ENCODE results near the gene SETDB2. TPM values are rescaled to one million over a fixed set of nuclear protein-coding genes. Genes with fewer than 3 reads are reported as not detected.

The SETDB2 gene
- total and polyA plus RNA-seq, 4 experiments from 2014 or later = 11.0 to 28.2 (median 21.6) TPM

- Histone ChIP-seq H3K4me1 (ENCODE audit: insufficient read depth, low read length) (peaks cover 56% of the 10 kb centered on the region), H3K27me3 (ENCODE audit: insufficient read depth, low read length) (no peaks in the 10 kb centered on the region), H3K27ac (ENCODE audit: low read depth, low read length) (peak overlapping the region; percentile 79), H3K9me3 (ENCODE audit: control insufficient read depth in 1 of 2, low read length in 2 of 2) (no peaks in the 10 kb centered on the region), H3K36me3 (ENCODE audit: insufficient read depth, low read length) (no peaks in the 10 kb centered on the region), H3K4me3 (ENCODE audit: low read length in 2 of 2) (peak overlapping the region; percentile 72 to 88)
- intact Hi-C loops (cut with micrococcal nuclease) = loop anchor here (1.0 to 10.0 kb wide), 12 partner anchors 10 to 1410 kb away; partner anchors contain the start of genes CYSLTR2, FNDC3A, MED4 and NUDT15
- ChIA-PET POLR2A (ENCODE audit: partially characterized antibody) (interaction anchor here (0.7 to 5.2 kb wide), 40 partner anchors 9 to 1448 kb away, joined by 3 to 138 read pairs (median 6); partner anchors contain the start of genes CDADC1, EBPL, FNDC3A and KPNA3), CTCF (ENCODE audit: partially characterized antibody) (interaction anchor here (0.7 to 4.1 kb wide), 10 partner anchors 13 to 196 kb away, joined by 3 to 22 read pairs (median 4); partner anchors contain the start of gene PHF11)
- Mint-ChIP-seq H3K36me3 (peaks cover 4 to 6% of the 10 kb centered on the region in 2 donors), H3K4me1 (peaks cover 34 to 66% (median 48%) of the 10 kb centered on the region in 4 donors), H3K27ac (peak overlapping the region; percentile 93 to 99 (median 97)), H3K4me3 (peak overlapping the region; percentile 92 to 98 (median 96)), H3K27me3 (no peaks in the 10 kb centered on the region), H3K9me3 (no peaks in the 10 kb centered on the region)
- DNase-seq = peak; percentile 35 to 60 (median 46)
Observed at GRCh38 chr13:49444524-49445395, 686 bp downstream of the SETDB2 start.

DNA sequence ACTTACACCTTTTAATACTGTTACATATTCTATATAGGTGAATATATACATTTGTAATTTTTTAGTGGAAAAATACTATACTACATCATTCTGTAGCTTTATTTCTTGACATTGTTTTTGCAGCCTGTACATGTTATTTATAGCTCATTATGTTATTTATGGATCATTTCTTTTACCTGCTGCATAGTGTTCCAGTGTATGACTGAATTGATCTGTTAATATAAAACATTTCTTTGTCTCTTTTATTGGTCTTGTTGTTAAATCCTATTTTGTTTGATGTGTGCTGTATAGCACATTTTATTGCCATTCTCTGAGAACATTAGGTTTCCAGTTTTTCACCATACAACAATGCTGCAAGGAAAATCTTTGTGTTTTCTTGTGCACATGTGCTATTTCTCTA is 2.4 kb downstream of the SETDB2 start:
- H3K27ac ChIP-seq (ENCODE audit: low read depth, low read length) = no peak overlapping the region
- POLR2A ChIA-PET (ENCODE audit: partially characterized antibody) = interaction anchor here (2.1 to 5.2 kb wide), 6 partner anchors 47 to 490 kb away, joined by 5 to 138 read pairs (median 30); partner anchors contain the start of genes KPNA3, PHF11, RCBTB1 and SPRYD7

GRCh38 chr13:49448753-49449152 is 4.7 kb downstream of the SETDB2 start:
- H3K4me3 ChIP-seq (ENCODE audit: low read length in 2 of 2) = no peak overlapping the region

More for the DNA sequence above, 2.4 kb downstream of the SETDB2 start:
- no peaks in the 10 kb centered on the region for H3K36me3 ChIP-seq (ENCODE audit: insufficient read depth, low read length)
- intact Hi-C loops (cut with micrococcal nuclease) = loop anchor here (10.0 kb wide), 2 partner anchors 792 to 1412 kb away; partner anchors contain the start of genes CYSLTR2 and NUDT15
- H3K4me3 ChIP-seq (ENCODE audit: low read length in 2 of 2) = no peak overlapping the region
- no peaks in the 10 kb centered on the region for H3K27me3 Mint-ChIP-seq
- CTCF ChIA-PET (ENCODE audit: partially characterized antibody) = interaction anchor here (0.6 to 4.1 kb wide), 8 partner anchors 15 to 634 kb away, joined by 3 to 22 read pairs (median 3); partner anchors contain the start of gene PHF11
- no peaks in the 10 kb centered on the region for H3K9me3 Mint-ChIP-seq
- H3K4me1 ChIP-seq (ENCODE audit: insufficient read depth, low read length) = peaks cover 64% of the 10 kb centered on the region
- peaks cover 43 to 73% (median 55%) of the 10 kb centered on the region in 4 donors for H3K4me1 Mint-ChIP-seq
- H3K4me3 Mint-ChIP-seq = peak overlapping the region; percentile 69 to 88 (median 81)
- no peaks in the 10 kb centered on the region for H3K9me3 ChIP-seq (ENCODE audit: control insufficient read depth in 1 of 2, low read length in 2 of 2)
- H3K27ac Mint-ChIP-seq = peak overlapping the region; percentile 8 to 93 (median 92)
- no peaks in the 10 kb centered on the region for H3K27me3 ChIP-seq (ENCODE audit: insufficient read depth, low read length)
- no peak for DNase-seq
- peaks cover 4 to 6% of the 10 kb centered on the region in 2 donors for H3K36me3 Mint-ChIP-seq

DNA sequence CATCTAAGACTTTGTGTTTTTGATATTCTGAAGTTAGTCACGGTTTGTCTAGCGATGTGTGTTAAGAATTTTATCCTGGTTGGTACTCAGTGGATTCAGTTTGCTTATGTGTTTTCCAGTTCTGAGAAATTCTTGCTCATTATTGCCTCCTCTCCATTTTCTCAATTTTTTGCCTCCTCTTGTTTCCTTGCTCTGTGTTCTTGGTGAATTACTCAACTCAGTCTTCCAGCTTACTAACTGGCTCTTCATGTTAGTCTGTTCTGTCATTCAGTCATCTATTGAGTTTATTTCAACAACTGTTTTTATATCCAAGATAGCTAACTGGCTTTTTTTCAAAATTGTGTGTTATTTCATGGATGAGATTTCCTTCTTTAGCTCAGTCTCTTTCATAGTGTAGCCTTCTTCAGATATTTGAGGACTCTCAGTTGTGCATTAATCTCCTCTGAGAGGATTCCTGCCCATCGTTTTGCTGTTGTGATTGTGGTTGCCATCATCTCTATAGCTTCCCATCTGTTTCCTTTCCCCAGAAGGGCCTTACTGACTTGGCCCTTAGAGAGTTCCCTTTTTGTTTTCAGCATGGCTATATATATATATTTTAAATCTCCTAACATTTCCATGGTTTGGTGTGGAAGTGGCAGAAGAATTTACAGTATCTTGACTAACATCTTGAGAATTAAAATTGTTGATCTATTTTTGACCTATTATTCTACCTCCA is 6.2 kb downstream of the SETDB2 start:
- POLR2A ChIA-PET (ENCODE audit: partially characterized antibody) = no interaction called here
- H3K4me3 Mint-ChIP-seq = peak overlapping the region in 7 of 8 donors; percentile 2 to 66 (median 29)
- peaks cover 14 to 19% of the 10 kb centered on the region in 2 donors for H3K36me3 Mint-ChIP-seq
- CTCF ChIA-PET (ENCODE audit: partially characterized antibody) = no interaction called here
- no peak for DNase-seq
- no peaks in the 10 kb centered on the region for H3K9me3 Mint-ChIP-seq
- peaks cover 66% of the 10 kb centered on the region for H3K4me1 ChIP-seq (ENCODE audit: insufficient read depth, low read length)
- H3K27me3 ChIP-seq (ENCODE audit: insufficient read depth, low read length) = no peaks in the 10 kb centered on the region
- intact Hi-C loops (cut with micrococcal nuclease) = no loop called here
- peak overlapping the region in 6 of 7 donors; percentile 77 to 93 (median 87) for H3K27ac Mint-ChIP-seq
- peaks cover 4% of the 10 kb centered on the region for H3K36me3 ChIP-seq (ENCODE audit: insufficient read depth, low read length)
- H3K27me3 Mint-ChIP-seq = no peaks in the 10 kb centered on the region
- no peak overlapping the region for H3K27ac ChIP-seq (ENCODE audit: low read depth, low read length)
- H3K4me3 ChIP-seq (ENCODE audit: low read length in 2 of 2) = no peak overlapping the region
- no peaks in the 10 kb centered on the region for H3K9me3 ChIP-seq (ENCODE audit: control insufficient read depth in 1 of 2, low read length in 2 of 2)
- peaks cover 44 to 80% (median 58%) of the 10 kb centered on the region in 4 donors for H3K4me1 Mint-ChIP-seq

More at GRCh38 chr13:49448753-49449152, 4.7 kb downstream of the SETDB2 start:
- H3K9me3 ChIP-seq (ENCODE audit: control insufficient read depth in 1 of 2, low read length in 2 of 2) = no peaks in the 10 kb centered on the region
- Mint-ChIP-seq H3K9me3 (no peaks in the 10 kb centered on the region), H3K4me1 (peaks cover 40 to 78% (median 54%) of the 10 kb centered on the region in 4 donors), H3K4me3 (peak overlapping the region in 1 of 8 donors; percentile 46), H3K36me3 (peaks cover 14 to 16% of the 10 kb centered on the region in 2 donors), H3K27ac (peak overlapping the region in 6 of 7 donors; percentile 10 to 93 (median 88)), H3K27me3 (no peaks in the 10 kb centered on the region)
- ChIA-PET POLR2A (ENCODE audit: partially characterized antibody) (no interaction called here), CTCF (ENCODE audit: partially characterized antibody) (no interaction called here)
- peaks cover 4% of the 10 kb centered on the region for H3K36me3 ChIP-seq (ENCODE audit: insufficient read depth, low read length)
- intact Hi-C loops (cut with micrococcal nuclease) = loop anchor here (10.0 kb wide), 2 partner anchors 794 to 1414 kb away; partner anchors contain the start of genes CYSLTR2 and NUDT15
- DNase-seq = no peak
- no peaks in the 10 kb centered on the region for H3K27me3 ChIP-seq (ENCODE audit: insufficient read depth, low read length)
- H3K4me1 ChIP-seq (ENCODE audit: insufficient read depth, low read length) = peaks cover 53% of the 10 kb centered on the region
- no peak overlapping the region for H3K27ac ChIP-seq (ENCODE audit: low read depth, low read length)

- Mint-ChIP-seq H3K4me1 (peaks cover 37 to 68% (median 47%) of the 10 kb centered on the region in 4 donors), H3K9me3 (no peaks in the 10 kb centered on the region), H3K27ac (peak overlapping the region in 1 of 7 donors; percentile 36), H3K27me3 (no peaks in the 10 kb centered on the region), H3K36me3 (peaks cover 16 to 19% of the 10 kb centered on the region in 2 donors), H3K4me3 (no peak overlapping the region)
- Histone ChIP-seq H3K36me3 (ENCODE audit: insufficient read depth, low read length) (peaks cover 4% of the 10 kb centered on the region), H3K27me3 (ENCODE audit: insufficient read depth, low read length) (no peaks in the 10 kb centered on the region), H3K27ac (ENCODE audit: low read depth, low read length) (no peak overlapping the region), H3K4me1 (ENCODE audit: insufficient read depth, low read length) (peaks cover 54% of the 10 kb centered on the region), H3K9me3 (ENCODE audit: control insufficient read depth in 1 of 2, low read length in 2 of 2) (no peaks in the 10 kb centered on the region), H3K4me3 (ENCODE audit: low read length in 2 of 2) (no peak overlapping the region)
- intact Hi-C loops (cut with micrococcal nuclease) = no loop called here
- ChIA-PET CTCF (ENCODE audit: partially characterized antibody) (no interaction called here), POLR2A (ENCODE audit: partially characterized antibody) (interaction anchor here (4.0 kb wide), 1 partner anchor 9 kb away, joined by 41 read pairs; the partner anchor contains the start of genes CAB39L and SETDB2)
- no peak for DNase-seq
Observed at GRCh38 chr13:49452725-49453457, 8.8 kb downstream of the SETDB2 start.

- intact Hi-C loops (cut with micrococcal nuclease) = no loop called here
- no peaks in the 10 kb centered on the region for H3K9me3 ChIP-seq (ENCODE audit: control insufficient read depth in 1 of 2, low read length in 2 of 2)
- H3K36me3 Mint-ChIP-seq = peaks cover 18 to 22% of the 10 kb centered on the region in 2 donors
- H3K9me3 Mint-ChIP-seq = no peaks in the 10 kb centered on the region
- POLR2A ChIA-PET (ENCODE audit: partially characterized antibody) = interaction anchor here (4.0 kb wide), 1 partner anchor 10 kb away, joined by 41 read pairs; the partner anchor contains the start of genes CAB39L and SETDB2
- no peak overlapping the region for H3K4me3 ChIP-seq (ENCODE audit: low read length in 2 of 2)
- peaks cover 4% of the 10 kb centered on the region for H3K36me3 ChIP-seq (ENCODE audit: insufficient read depth, low read length)
- H3K27me3 Mint-ChIP-seq = no peaks in the 10 kb centered on the region
- peaks cover 37 to 65% (median 47%) of the 10 kb centered on the region in 4 donors for H3K4me1 Mint-ChIP-seq
- no peak overlapping the region for H3K4me3 Mint-ChIP-seq
- CTCF ChIA-PET (ENCODE audit: partially characterized antibody) = no interaction called here
- no peak for DNase-seq
- H3K27ac ChIP-seq (ENCODE audit: low read depth, low read length) = no peak overlapping the region
- H3K27me3 ChIP-seq (ENCODE audit: insufficient read depth, low read length) = no peaks in the 10 kb centered on the region
- no peak overlapping the region for H3K27ac Mint-ChIP-seq
- peaks cover 48% of the 10 kb centered on the region for H3K4me1 ChIP-seq (ENCODE audit: insufficient read depth, low read length)
Observed at GRCh38 chr13:49453465-49453864, 9.4 kb downstream of the SETDB2 start.

All from CD4-positive, alpha-beta memory T cell (primary cell).